Non-pigmented ciliary epithelial cell (primary cell): ENCODE measurements around the gene TPSB2.
A peak's percentile ranks its signal among the peaks of the same experiment; 100 is the strongest.

ENCODE experiments used
- DNase-seq: peaks from one replicate; pipeline ENCODE4 v3.0.0-alpha.2; 2010; ENCODE audit warnings: low read depth

Gene TPSB2

DNA sequence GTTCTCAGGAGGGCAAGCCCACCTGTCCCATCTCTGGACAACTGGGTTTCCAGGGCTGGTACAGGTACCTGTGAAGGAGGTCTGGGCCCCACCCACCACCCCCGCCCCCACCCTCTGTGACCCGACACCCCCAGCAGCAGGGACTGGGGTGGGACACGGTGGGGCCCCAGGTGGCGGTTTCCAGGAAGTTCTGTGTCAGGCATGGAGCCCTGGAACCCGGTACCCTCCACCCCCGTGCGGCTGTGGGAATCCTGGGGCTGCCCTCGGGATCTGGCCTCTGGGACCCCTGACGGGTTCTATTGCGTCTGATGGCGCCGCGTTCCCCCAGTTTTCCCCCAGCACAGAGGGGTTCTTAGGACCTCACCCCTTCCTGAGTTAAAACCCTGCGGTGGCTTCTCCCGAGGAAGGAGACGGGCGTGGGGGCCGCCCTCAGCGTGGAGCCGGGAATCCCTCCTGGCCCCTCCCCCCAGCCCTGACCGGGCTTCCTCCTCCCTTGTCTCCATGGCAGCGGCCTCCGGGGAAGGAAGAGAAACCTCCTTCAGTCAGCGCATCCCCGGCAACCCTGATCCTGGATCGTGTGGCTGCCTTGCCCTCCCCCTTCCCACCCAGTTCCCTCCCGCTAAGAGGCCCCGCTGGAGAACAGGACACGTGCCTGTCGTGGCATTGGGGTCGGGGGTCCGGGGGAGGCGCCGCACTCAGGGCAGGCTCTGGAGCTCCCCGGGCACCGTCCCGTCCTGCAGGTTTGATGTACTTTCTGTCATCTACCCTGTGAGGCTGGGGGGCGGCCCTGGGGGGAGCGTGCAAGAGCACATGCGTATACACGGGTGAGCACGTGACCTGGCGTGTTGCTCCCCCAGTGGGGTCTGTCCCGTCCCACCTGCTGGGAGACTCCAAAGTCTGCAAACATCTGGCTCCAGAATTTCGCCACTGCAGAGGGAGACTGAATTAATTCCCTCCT lies 46.8 kb downstream of the TPSB2 start:
- DNase-seq: no peak

DNA sequence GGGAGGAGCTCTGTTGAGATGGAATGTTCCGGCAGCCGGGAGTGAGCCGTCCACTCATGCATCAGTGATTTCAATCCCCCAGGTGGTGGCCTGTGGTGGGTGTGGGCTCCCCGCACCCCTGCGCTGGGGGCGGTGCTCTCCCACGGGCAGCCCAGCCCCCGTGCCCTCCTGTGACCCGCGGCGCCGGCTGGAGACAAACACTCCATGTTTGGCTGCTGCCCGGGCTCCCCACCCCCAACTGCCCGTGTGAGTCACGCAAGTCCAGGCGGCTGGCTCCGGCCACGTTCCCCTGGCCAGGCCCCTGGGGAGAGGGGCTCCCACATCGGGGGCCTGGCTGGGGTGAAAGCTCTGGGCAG lies 47.7 kb downstream of the TPSB2 start:
- DNase-seq: peak; percentile 34

DNA sequence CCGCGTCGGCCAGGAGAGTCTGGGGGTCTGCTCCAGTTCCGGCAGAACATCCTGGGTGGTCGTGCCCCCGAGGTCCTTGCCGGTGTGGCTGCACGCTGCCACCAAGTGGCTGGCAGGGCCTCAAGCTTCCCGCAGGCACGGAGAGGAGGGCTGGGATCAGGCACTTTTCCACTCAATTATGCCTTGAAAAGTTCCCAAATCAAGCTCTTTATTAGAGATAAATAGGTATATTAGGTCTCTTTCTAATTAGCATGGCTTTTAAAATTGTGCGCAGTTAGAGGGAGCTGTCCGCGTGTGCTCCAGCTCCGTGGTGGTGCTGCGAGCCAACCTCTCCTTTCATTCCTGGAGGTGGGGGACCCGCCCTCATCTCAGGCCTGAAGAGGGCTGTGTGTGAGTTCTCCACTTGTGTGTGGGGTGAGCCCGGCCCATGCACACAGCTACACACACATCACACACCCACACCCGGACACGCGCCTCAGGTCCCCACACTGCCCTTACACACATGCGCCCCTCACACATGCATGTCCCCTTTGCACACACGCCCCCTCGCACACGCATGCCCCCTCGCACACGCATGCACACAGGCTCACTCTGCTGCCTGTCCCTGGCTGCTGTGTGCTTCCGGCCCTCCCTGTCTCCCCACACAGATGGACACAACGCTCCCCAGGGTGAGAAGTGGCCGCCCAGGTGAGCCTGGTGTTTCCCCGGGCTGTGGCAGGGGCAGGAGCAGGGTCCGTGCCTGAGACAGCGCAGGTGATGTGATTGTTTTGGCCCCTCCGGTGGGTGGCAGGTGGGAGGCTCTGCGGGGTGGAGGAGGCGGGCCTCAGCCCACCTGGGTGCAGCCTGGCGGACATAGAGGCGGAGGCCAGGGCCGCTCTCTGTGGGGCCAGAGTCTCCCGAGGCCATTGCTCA lies 48.3 kb downstream of the TPSB2 start:
- DNase-seq: no peak

DNA sequence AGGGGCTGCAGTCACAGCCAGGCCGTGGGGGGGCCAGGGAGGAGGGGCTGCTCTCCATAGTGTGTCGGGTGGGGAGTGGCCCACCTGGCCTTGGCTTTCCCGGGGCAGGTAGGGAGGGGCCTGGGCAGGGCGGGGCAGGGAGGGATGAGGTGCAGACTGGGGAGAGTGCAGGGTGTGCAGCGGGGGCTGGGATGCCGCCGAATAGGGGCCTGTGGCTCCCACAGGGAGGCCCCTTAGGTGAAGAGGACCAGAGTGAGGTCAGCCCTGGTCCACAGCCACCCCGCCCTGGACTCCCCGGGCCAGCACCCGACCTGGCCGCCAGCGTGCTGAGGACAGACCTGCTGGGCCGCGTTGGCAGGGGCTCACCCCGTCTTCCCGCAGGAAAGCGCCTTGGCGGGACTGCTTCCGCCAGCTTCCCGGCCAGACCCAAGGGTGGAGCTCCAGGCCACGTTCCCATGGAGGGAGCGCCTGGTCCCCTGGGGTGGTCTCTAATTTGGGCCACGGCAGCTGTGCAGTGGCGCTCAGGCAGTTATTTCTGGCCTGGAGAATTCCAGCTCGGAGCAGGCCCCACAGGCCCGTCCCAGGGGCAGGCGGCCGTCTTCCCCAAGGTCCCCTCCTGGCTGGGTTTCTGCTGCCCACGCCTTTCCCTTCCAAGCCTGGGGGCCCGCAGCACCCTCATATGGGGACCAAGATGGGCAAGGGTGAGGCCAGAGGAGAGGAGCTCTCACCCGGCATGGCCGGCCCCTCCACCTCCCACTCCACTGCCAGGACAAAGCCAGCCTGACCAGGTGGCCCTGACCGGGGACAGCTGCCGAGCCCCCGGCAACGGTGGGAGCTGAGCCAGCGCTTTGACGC lies 49.2 kb downstream of the TPSB2 start:
- DNase-seq: no peak
